ENCODE measurements around the gene NOP14. TPM values are rescaled to one million over a fixed set of nuclear protein-coding genes. Genes with fewer than 3 reads are reported as not detected.
"Not testable (repeated sequence)": the region's sequence is repeated elsewhere in the genome, so short reads cannot be mapped to it uniquely, and the experiment has no call there.

The NOP14 gene
- total RNA-seq, 2 experiments from 2014 or later: 49.1 to 50.7 TPM

DNA sequence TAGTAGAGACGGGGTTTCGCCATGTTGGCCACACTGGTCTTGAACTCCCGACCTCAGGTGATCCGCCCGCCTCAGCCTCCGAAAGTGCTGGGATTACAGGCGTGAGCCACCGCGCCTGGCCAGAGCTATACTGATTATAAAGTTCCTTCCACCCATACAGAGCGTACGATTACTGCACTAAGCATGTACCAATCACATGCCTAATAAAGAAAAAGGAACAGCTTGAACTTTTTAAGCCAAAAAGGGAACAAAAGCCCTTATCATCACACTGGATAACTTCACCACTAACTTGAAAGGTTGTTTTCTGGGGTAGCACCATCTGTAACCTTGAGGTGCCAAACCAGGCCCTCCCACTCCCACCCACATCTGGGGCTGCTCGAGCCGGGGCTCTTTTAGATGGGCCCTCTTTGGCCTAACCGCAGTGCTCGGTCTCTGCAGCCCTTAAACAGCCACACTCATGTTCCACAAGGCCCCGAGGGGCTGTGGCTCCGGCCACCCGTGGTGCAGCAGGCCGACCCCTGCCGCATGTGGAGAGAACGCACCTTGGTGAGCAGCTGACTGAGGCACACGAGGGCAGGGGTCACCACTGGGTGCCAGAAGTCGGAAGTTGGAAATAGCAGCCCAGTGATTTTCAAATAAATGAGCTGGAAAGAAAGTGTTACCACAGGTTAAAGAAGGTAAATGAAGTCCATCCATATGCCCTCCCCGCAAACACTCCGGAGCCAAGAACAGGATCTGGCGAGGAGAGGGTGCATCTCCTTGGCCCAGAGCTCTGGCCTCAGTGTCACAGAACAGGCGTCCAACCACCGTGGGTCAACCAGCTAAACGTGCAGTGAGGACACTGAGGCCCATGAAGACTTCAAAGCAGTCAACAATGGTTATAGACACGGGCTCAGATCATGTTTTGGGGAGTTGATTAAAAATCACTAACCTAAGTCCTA lies 18.4 kb downstream of the NOP14 start:
- Mint-ChIP-seq H3K4me1 (peaks cover 7% of the 10 kb centered on the region), H3K27ac (no peak overlapping the region), H3K9me3 (no peaks in the 10 kb centered on the region), H3K27me3 (no peaks in the 10 kb centered on the region), H3K4me3 (no peak overlapping the region), H3K36me3 (ENCODE audit: low read depth) (peaks cover 62% of the 10 kb centered on the region)
- no peak for DNase-seq
- POLR2A ChIA-PET: no interaction called here
- CTCF ChIA-PET: interaction anchor here (0.5 to 1.2 kb wide), 4 partner anchors 9 to 93 kb away, joined by 3 to 4 read pairs (median 4); no protein-coding TSS in a partner anchor

DNA sequence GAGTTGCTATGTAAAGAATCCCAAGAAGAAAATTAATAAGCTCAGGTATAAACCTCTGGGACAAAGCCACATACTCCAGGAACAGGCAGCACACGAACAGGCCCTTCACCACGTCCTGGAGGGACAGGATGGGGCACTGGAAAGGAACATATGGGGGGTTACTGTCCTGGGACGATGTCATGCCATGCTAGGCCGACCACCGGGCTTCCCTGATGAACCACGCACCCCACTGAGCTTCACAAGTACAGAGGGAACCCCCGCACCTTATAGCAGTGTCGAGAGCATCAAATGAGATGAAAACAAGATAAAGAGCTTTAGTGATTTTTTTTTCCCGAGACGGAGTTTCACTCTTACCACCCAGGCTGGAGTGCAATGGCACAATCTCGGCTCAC lies 19.1 kb downstream of the NOP14 start:
- no peaks in the 10 kb centered on the region for H3K27me3 Mint-ChIP-seq
- no peak for DNase-seq
- POLR2A ChIA-PET: no interaction called here
- H3K36me3 Mint-ChIP-seq (ENCODE audit: low read depth): peaks cover 63% of the 10 kb centered on the region
- CTCF ChIA-PET: interaction anchor here (0.5 to 0.9 kb wide), 3 partner anchors 8 to 92 kb away, joined by 3 to 4 read pairs (median 4); no protein-coding TSS in a partner anchor
- no peak overlapping the region for H3K27ac Mint-ChIP-seq
- no peak overlapping the region for H3K4me3 Mint-ChIP-seq
- no peaks in the 10 kb centered on the region for H3K9me3 Mint-ChIP-seq
- H3K4me1 Mint-ChIP-seq: peaks cover 8% of the 10 kb centered on the region

DNA sequence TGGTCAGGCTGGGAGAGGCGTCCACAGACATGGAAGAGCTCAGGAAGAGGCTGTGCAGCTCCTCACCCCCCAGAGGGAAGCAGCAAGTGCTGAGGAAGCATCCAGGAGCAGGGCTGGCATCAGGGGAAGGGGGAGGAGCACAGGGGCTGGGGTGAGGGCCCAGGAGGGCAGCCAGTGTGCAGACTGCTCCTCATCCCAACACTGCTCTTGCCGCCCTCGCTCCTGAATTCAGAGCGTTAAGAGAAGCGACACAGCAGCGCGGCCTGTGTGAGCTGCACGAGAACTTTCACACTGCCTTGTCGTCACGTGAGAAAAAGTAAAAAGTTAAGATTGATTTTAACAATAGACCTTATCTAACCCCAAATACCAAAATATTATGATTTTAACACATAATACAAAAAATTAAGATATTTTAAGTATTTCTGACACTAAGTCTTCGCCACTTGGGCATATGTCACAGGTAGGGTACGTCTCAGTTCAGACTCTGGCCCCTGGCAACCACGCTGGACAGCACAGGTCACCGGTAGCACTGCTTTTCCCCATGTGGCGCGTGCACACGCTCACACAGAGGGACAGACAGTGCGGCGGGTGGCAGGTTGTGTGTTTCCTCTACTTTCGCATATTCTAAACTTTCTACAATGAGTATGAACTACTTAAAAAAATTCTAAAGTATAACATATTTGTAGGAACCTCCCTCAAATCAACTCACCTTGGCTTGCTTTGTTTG lies 19.7 kb downstream of the NOP14 start:
- Mint-ChIP-seq H3K4me3 (no peak overlapping the region), H3K4me1 (peaks cover 12% of the 10 kb centered on the region), H3K9me3 (no peaks in the 10 kb centered on the region), H3K27me3 (no peaks in the 10 kb centered on the region), H3K36me3 (ENCODE audit: low read depth) (peaks cover 66% of the 10 kb centered on the region), H3K27ac (peak overlapping the region; percentile 22)
- ChIA-PET POLR2A (no interaction called here), CTCF (interaction anchor here (0.8 to 1.0 kb wide), 3 partner anchors 8 to 12 kb away, joined by 3 to 4 read pairs (median 3); no protein-coding TSS in a partner anchor)
- DNase-seq: no peak

- ChIA-PET CTCF (interaction anchor here (1.0 kb wide), 1 partner anchor 13 kb away, joined by 3 read pairs; no protein-coding TSS in a partner anchor), POLR2A (no interaction called here)
- Mint-ChIP-seq H3K4me1 (peaks cover 15% of the 10 kb centered on the region), H3K36me3 (ENCODE audit: low read depth) (peaks cover 64% of the 10 kb centered on the region), H3K27me3 (no peaks in the 10 kb centered on the region), H3K9me3 (no peaks in the 10 kb centered on the region), H3K27ac (peak overlapping the region; percentile 71), H3K4me3 (no peak overlapping the region)
- no peak for DNase-seq
Measured at GRCh38 chr4:2942532-2943363, 20.5 kb downstream of the NOP14 start.

DNA sequence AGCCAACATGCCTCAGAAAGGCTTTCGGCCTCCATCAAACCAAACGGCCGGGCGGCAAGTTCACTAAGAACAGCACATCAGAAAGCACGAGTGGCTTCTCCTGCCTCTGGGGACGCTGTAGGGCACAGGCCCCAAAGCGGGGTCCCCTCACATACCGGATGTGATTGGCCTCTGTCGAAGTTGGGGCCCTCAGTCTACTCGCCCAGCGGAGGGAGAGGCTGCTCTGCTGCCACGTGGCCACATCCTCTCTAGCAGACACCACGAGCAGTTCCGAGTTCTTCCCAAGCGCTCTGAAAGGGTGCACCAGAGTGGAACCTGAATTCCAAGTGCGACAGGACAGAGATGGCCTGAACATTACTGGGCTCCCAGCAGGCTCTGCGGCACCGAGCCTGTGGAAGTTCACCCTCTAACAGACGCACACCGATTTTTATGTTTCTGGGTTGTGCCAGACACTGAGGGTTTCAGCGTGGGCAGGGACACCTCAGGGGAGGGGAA lies 21.1 kb downstream of the NOP14 start:
- H3K27me3 Mint-ChIP-seq: no peaks in the 10 kb centered on the region
- peaks cover 20% of the 10 kb centered on the region for H3K4me1 Mint-ChIP-seq
- DNase-seq: peak; percentile 5
- no peaks in the 10 kb centered on the region for H3K9me3 Mint-ChIP-seq
- ChIA-PET CTCF (interaction anchor here (1.0 to 2.1 kb wide), 2 partner anchors 12 to 13 kb away, joined by 3 to 12 read pairs; no protein-coding TSS in a partner anchor), POLR2A (no interaction called here)
- H3K27ac Mint-ChIP-seq: peak overlapping the region; percentile 71
- peaks cover 59% of the 10 kb centered on the region for H3K36me3 Mint-ChIP-seq (ENCODE audit: low read depth)
- H3K4me3 Mint-ChIP-seq: no peak overlapping the region

DNA sequence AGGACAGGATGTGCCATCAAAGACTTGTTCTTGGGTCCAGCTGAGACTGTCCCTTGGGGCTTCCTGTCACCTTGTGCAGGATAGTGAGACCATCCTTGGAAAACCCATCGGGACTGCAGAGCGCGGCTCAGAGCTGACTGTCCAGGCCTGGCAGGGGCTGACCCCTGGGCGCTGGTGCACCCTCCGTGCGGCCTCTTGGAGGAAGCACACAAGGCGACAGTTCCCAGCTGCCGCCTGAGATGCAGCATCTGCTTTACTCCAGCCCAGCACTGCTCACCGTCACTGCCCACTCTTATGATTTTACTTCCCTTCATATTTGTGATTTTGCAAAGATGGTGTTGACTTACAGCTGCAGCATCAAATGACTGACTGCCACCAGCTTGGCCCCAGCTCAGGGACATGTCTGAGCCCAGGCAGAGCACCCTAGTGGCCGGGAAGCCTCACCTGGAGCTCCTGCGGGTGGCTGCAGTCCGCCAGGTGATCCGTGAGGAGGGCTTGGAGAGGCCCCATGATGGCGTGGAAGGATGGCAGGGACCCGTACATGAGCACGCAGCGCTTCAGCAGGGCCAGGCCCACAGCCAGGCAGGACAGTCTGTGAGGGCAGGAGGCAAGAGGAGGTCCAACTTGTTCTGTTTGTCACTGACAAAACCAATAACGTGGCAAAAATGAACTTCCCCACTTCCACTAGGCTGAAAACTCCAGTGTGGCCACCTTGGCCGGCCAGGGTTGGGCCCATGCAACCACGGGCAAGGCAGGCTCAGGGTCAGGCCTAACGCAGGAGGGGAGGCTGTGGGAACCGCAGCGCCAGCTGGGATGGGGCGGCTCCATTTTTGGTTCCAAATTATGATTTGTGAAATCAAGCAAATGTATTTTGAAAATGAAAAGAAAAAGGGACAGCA lies 21.8 kb downstream of the NOP14 start:
- CTCF ChIA-PET: interaction anchor here (0.9 to 2.1 kb wide), 4 partner anchors 11 to 178 kb away, joined by 3 to 12 read pairs (median 4); no protein-coding TSS in a partner anchor
- no peak overlapping the region for H3K4me3 Mint-ChIP-seq
- DNase-seq: peak; percentile 4
- no peaks in the 10 kb centered on the region for H3K27me3 Mint-ChIP-seq
- H3K4me1 Mint-ChIP-seq: peaks cover 27% of the 10 kb centered on the region
- POLR2A ChIA-PET: no interaction called here
- H3K27ac Mint-ChIP-seq: no peak overlapping the region
- H3K36me3 Mint-ChIP-seq (ENCODE audit: low read depth): peaks cover 52% of the 10 kb centered on the region
- no peaks in the 10 kb centered on the region for H3K9me3 Mint-ChIP-seq

DNA sequence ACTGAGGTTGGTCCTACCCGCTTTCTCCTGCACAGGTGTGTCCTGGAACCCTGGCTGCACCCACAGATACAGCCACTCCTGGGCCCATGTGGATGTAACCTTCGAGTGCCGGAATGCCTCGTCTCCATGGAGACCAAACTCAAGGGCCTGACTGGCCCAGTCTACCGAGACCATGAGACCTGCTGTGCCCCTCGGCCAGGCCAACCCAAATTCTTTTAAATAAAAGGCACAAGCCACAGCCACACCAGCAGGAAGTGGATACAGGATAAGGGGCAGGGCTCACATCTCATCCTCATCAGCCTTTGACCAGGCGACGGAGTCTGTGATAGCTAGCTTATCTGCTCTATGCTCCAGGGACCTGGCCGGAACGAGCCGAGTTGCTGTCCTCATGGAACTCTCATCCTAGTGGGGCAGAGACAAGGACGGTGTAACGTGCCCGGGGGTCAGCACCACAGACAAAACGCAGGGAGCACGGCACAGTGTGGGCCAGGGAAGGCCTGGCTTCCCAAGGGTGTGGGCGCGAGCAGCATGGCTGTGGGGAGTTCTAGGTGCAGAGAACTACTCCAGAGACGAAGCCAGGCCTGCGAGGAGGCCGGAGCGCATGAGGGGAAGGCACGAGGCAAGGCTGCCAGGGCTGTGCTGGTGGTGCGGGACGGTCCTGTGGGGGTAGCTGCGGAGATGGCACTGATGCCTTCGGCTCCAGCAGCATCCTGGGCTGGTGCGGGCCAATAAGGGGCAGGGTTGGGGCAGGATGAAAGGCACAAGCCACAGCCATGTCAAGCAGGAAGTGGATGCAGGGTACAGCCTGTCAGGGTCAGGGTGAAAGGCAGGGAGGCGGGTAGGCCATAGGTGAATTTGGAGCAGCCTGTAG lies 22.7 kb downstream of the NOP14 start:
- ChIA-PET CTCF (interaction anchor here (0.9 to 6.5 kb wide), 5 partner anchors 8 to 177 kb away, joined by 3 to 30 read pairs (median 4); no protein-coding TSS in a partner anchor), POLR2A (no interaction called here)
- no peaks in the 10 kb centered on the region for H3K27me3 Mint-ChIP-seq
- no peak for DNase-seq
- peaks cover 36% of the 10 kb centered on the region for H3K4me1 Mint-ChIP-seq
- peak overlapping the region; percentile 13 for H3K27ac Mint-ChIP-seq
- no peaks in the 10 kb centered on the region for H3K9me3 Mint-ChIP-seq
- peaks cover 49% of the 10 kb centered on the region for H3K36me3 Mint-ChIP-seq (ENCODE audit: low read depth)
- H3K4me3 Mint-ChIP-seq: peak overlapping the region; percentile 27

- Mint-ChIP-seq H3K4me1 (peaks cover 38% of the 10 kb centered on the region), H3K9me3 (no peaks in the 10 kb centered on the region), H3K27ac (no peak overlapping the region), H3K27me3 (no peaks in the 10 kb centered on the region), H3K36me3 (ENCODE audit: low read depth) (peaks cover 45% of the 10 kb centered on the region), H3K4me3 (no peak overlapping the region)
- CTCF ChIA-PET: interaction anchor here (0.8 to 6.5 kb wide), 5 partner anchors 9 to 176 kb away, joined by 3 to 30 read pairs (median 6); no protein-coding TSS in a partner anchor
- POLR2A ChIA-PET: no interaction called here
- DNase-seq: peak; percentile 4
Measured at GRCh38 chr4:2939383-2940243, 23.6 kb downstream of the NOP14 start.

DNA sequence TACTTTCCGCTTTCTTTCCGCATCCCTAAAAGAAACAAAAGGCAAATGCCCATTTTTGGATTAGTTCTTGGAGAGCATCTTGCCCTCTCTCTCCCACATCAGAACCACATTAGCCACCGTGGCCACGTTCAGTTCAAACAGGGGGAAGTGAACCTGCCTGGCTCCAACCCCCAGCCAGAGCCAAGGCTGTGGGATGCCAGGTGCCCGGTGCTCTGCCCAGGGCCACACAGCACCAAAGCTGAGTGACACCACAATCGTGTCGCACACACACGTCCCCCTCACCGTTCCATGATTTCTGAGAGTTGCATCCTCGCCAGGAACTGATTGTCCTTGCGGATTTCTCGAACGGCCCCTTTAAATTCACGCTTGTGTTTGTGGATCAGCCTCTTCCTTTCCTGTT lies 24.3 kb downstream of the NOP14 start:
- POLR2A ChIA-PET: no interaction called here
- Mint-ChIP-seq H3K4me3 (no peak overlapping the region), H3K9me3 (no peaks in the 10 kb centered on the region), H3K4me1 (peaks cover 38% of the 10 kb centered on the region), H3K27ac (peak overlapping the region; percentile 5), H3K36me3 (ENCODE audit: low read depth) (peaks cover 40% of the 10 kb centered on the region), H3K27me3 (no peaks in the 10 kb centered on the region)
- DNase-seq: no peak
- CTCF ChIA-PET: interaction anchor here (0.8 to 6.5 kb wide), 4 partner anchors 9 to 175 kb away, joined by 3 to 30 read pairs (median 4); no protein-coding TSS in a partner anchor

GRCh38 chr4:2938411-2938810 lies 24.8 kb downstream of the NOP14 start:
- H3K27ac Mint-ChIP-seq, POLR2A ChIA-PET, H3K27me3 Mint-ChIP-seq, DNase-seq, H3K9me3 Mint-ChIP-seq, H3K4me3 Mint-ChIP-seq: not testable (repeated sequence)
- CTCF ChIA-PET: interaction anchor here (0.7 to 6.5 kb wide), 3 partner anchors 10 to 24 kb away, joined by 4 to 30 read pairs (median 19); no protein-coding TSS in a partner anchor
- peaks cover 37% of the 10 kb centered on the region for H3K36me3 Mint-ChIP-seq (ENCODE audit: low read depth)
- peaks cover 38% of the 10 kb centered on the region for H3K4me1 Mint-ChIP-seq
